Measurements from ENCODE around the gene ARMH3.

- TF ChIP-seq, protein P1, sequence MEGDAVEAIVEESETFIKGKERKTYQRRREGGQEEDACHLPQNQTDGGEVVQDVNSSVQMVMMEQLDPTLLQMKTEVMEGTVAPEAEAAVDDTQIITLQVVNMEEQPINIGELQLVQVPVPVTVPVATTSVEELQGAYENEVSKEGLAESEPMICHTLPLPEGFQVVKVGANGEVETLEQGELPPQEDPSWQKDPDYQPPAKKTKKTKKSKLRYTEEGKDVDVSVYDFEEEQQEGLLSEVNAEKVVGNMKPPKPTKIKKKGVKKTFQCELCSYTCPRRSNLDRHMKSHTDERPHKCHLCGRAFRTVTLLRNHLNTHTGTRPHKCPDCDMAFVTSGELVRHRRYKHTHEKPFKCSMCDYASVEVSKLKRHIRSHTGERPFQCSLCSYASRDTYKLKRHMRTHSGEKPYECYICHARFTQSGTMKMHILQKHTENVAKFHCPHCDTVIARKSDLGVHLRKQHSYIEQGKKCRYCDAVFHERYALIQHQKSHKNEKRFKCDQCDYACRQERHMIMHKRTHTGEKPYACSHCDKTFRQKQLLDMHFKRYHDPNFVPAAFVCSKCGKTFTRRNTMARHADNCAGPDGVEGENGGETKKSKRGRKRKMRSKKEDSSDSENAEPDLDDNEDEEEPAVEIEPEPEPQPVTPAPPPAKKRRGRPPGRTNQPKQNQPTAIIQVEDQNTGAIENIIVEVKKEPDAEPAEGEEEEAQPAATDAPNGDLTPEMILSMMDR (conservative IDR thresholded peaks at IDR 0.05 in 1 of 2, IDR thresholded peaks at IDR 0.05 in 1 of 2; ENCODE audit: extremely low read depth in 1 of 2, insufficient read depth in 1 of 2, low read depth in 1 of 2, low read length in 2 of 2): no peak
- TF ChIP-seq EZH2 (IDR thresholded peaks at IDR 0.05; ENCODE audit: borderline replicate concordance, low read length): no peak
Measured at GRCh38 chr10:102086196-102086595, 30.2 kb upstream of the ARMH3 start.

Data from mammary epithelial cell (primary cell).